Measurements from ENCODE around the gene RNF224. TPM values are rescaled to one million over a fixed set of nuclear protein-coding genes. Genes with fewer than 3 reads are reported as not detected.

RNF224 gene
- polyA plus RNA-seq, 3 donors, result not detected

- Histone ChIP-seq H3K9ac (ENCODE audit: insufficient read depth, low read length, poor library complexity, severe bottlenecking) (peak overlapping the region; percentile 95), H3K4me1 (ENCODE audit: control insufficient read depth in 1 of 2, insufficient read depth in 2 of 2, low read length in 2 of 2) (peaks cover 28 to 39% of the 10 kb centered on the region in 2 donors), H3K27ac (ENCODE audit: low read depth in 1 of 2, low read length in 2 of 2) (peak overlapping the region; percentile 83 to 96), H4K20me1 (ENCODE audit: insufficient read depth, low read length) (peaks cover 31% of the 10 kb centered on the region), H3K79me2 (ENCODE audit: insufficient read depth, low read length) (peaks cover 46% of the 10 kb centered on the region), H3K4me2 (replicated peaks; ENCODE audit: extremely low read depth, low read length, poor library complexity, severe bottlenecking) (peak overlapping the region; percentile 100), H2AFZ (ENCODE audit: insufficient read depth, low read depth, low read length, poor library complexity, severe bottlenecking) (peak overlapping the region; percentile 83), H3K36me3 (replicated peaks in 1 of 2; ENCODE audit: control insufficient read depth in 1 of 2, insufficient read depth in 2 of 2, low read length in 2 of 2) (peaks cover 39 to 44% of the 10 kb centered on the region in 2 donors), H3K9me3 (replicated peaks in 1 of 2; ENCODE audit: control insufficient read depth in 1 of 2, insufficient read depth in 1 of 2, low read length in 2 of 2) (no peaks in the 10 kb centered on the region), H3K27me3 (ENCODE audit: control insufficient read depth in 2 of 2, insufficient read depth in 2 of 2, low read length in 2 of 2) (no peaks in the 10 kb centered on the region), H3K4me3 (replicated peaks in 1 of 3; ENCODE audit: low read depth in 2 of 3, low read length in 3 of 3) (peak overlapping the region; percentile 83 to 95 (median 92))
- Mint-ChIP-seq H3K27ac (peak overlapping the region; percentile 91 to 98 (median 96)), H3K27me3 (ENCODE audit: low read depth in 3 of 3) (no peaks in the 10 kb centered on the region), H3K4me1 (peaks cover 32% of the 10 kb centered on the region), H3K4me3 (peak overlapping the region; percentile 88 to 97), H3K36me3 (peaks cover 17 to 54% of the 10 kb centered on the region in 2 donors), H3K9me3 (peaks cover 0 to 2% (median 0%) of the 10 kb centered on the region in 7 donors)
- DNase-seq, result peak in 1 of 3 donors; percentile 3
- WGBS (ENCODE audit: insufficient coverage), result 42% methylated on average over 19 of the region's 23 CpGs
- intact Hi-C loops (cut with micrococcal nuclease), result loop anchor here (1.0 to 5.0 kb wide), 3 partner anchors 15 to 48 kb away; partner anchors contain the start of genes NDOR1 (in 1 of the 2) and TMEM203 (in 1 of the 2)
- TF ChIP-seq CTCF (IDR thresholded peaks at IDR 0.05), result no peak
Observed at GRCh38 chr9:137189297-137190295, 37.7 kb upstream of the RNF224 start.

GRCh38 chr9:137190315-137190856, 36.9 kb upstream of the RNF224 start:
- no peaks in the 10 kb centered on the region for H3K27me3 Mint-ChIP-seq (ENCODE audit: low read depth in 3 of 3)
- H3K36me3 Mint-ChIP-seq, result peaks cover 14 to 46% of the 10 kb centered on the region in 2 donors
- no peak overlapping the region for H2AFZ ChIP-seq (ENCODE audit: insufficient read depth, low read depth, low read length, poor library complexity, severe bottlenecking)
- intact Hi-C loops (cut with micrococcal nuclease), result no loop called here
- peak overlapping the region in 4 of 7 donors; percentile 6 to 98 (median 72) for H3K27ac Mint-ChIP-seq
- peaks cover 28 to 39% of the 10 kb centered on the region in 2 donors for H3K4me1 ChIP-seq (ENCODE audit: control insufficient read depth in 1 of 2, insufficient read depth in 2 of 2, low read length in 2 of 2)
- 89% methylated on average over 7 of the region's 9 CpGs for WGBS (ENCODE audit: insufficient coverage)
- no peak for TF ChIP-seq CTCF (IDR thresholded peaks at IDR 0.05)
- peak overlapping the region in 1 of 2 donors; percentile 9 for H3K4me3 Mint-ChIP-seq
- peaks cover 0 to 2% (median 0%) of the 10 kb centered on the region in 7 donors for H3K9me3 Mint-ChIP-seq
- no peak overlapping the region for H3K4me2 ChIP-seq (replicated peaks; ENCODE audit: extremely low read depth, low read length, poor library complexity, severe bottlenecking)
- peaks cover 32% of the 10 kb centered on the region for H3K4me1 Mint-ChIP-seq
- peak overlapping the region; percentile 95 for H3K9ac ChIP-seq (ENCODE audit: insufficient read depth, low read length, poor library complexity, severe bottlenecking)
- H3K9me3 ChIP-seq (replicated peaks in 1 of 2; ENCODE audit: control insufficient read depth in 1 of 2, insufficient read depth in 1 of 2, low read length in 2 of 2), result no peaks in the 10 kb centered on the region
- H3K4me3 ChIP-seq (replicated peaks in 1 of 3; ENCODE audit: low read depth in 2 of 3, low read length in 3 of 3), result no peak overlapping the region
- H3K27me3 ChIP-seq (ENCODE audit: control insufficient read depth in 2 of 2, insufficient read depth in 2 of 2, low read length in 2 of 2), result no peaks in the 10 kb centered on the region
- DNase-seq, result no peak
- H3K27ac ChIP-seq (ENCODE audit: low read depth in 1 of 2, low read length in 2 of 2), result peak overlapping the region; percentile 83 to 96
- H4K20me1 ChIP-seq (ENCODE audit: insufficient read depth, low read length), result peaks cover 31% of the 10 kb centered on the region
- peaks cover 31 to 37% of the 10 kb centered on the region in 2 donors for H3K36me3 ChIP-seq (replicated peaks in 1 of 2; ENCODE audit: control insufficient read depth in 1 of 2, insufficient read depth in 2 of 2, low read length in 2 of 2)
- H3K79me2 ChIP-seq (ENCODE audit: insufficient read depth, low read length), result peaks cover 48% of the 10 kb centered on the region
